Myocyte (in vitro differentiated cells): ENCODE results near the gene DDX55. TPM values are rescaled to one million over a fixed set of nuclear protein-coding genes. Genes with fewer than 3 reads are reported as not detected.

Experiments used
- total RNA-seq: library from RNA; depleted of rRNA; stranded (reverse); fragments of >200 nt; gene quantifications from 2 replicates; pipeline ENCODE4 v1.2.3, GENCODE V29; 2014

Gene DDX55
- total RNA-seq, 1 donor from 2014 or later, result 13.8 TPM

Other genes starting within 250 kb of the DDX55 start
- gene SBNO1, start 237.3 kb upstream of the DDX55 start, total RNA-seq, result 30.7 and 34.0 TPM in 2 replicates
- gene KMT5A, start 218.0 kb upstream of the DDX55 start, total RNA-seq, result 37.9 and 72.1 TPM in 2 replicates
- 1.7 and 1.8 TPM in 2 replicates for gene RILPL2, start 165.4 kb upstream of the DDX55 start, total RNA-seq
- 13.6 and 21.6 TPM in 2 replicates for gene SNRNP35, start 144.0 kb upstream of the DDX55 start, total RNA-seq
- gene RILPL1, start 68.4 kb upstream of the DDX55 start, total RNA-seq, result 30.3 and 43.4 TPM in 2 replicates
- gene TMED2, start 17.5 kb upstream of the DDX55 start, total RNA-seq, result 297 and 305 TPM in 2 replicates
- 98.2 and 117 TPM in 2 replicates for gene EIF2B1, start 31.6 kb downstream of the DDX55 start, total RNA-seq
- gene GTF2H3, start 31.7 kb downstream of the DDX55 start, total RNA-seq, result 33.8 and 41.3 TPM in 2 replicates
- 6.8 and 7.2 TPM in 2 replicates for gene TCTN2, start 69.0 kb downstream of the DDX55 start, total RNA-seq
- 35.2 and 44.7 TPM in 2 replicates for gene ATP6V0A2, start 110.3 kb downstream of the DDX55 start, total RNA-seq
- gene DNAH10, start 160.2 kb downstream of the DDX55 start, total RNA-seq, result 0.16 and 0.36 TPM in 2 replicates